Esophagus muscularis mucosa (tissue), 3 donors: ENCODE measurements around the gene TIMP4.

Experiments
- POLR2A ChIP-seq: fragments of 450-650 bp; IDR thresholded peaks from one replicate; pipeline ENCODE4 v1.6.1; 2017; ENCODE audit warnings: antibody characterized with exemption, moderate library complexity, mild to moderate bottlenecking, low read depth
- TF ChIP-seq, protein P1 (sequence below), 3 experiments: fragments of 200-600 bp in 2 of 3; fragments of 450-650 bp in 1 of 3; sonication (generic) in 2 of 3; IDR thresholded peaks; one replicate each; pipeline ENCODE4 v1.5.1; 2017 to 2019; ENCODE audit warnings: antibody characterized with exemption in 3 of 3, mild to moderate bottlenecking in 2 of 3, moderate library complexity in 1 of 3

DNA sequence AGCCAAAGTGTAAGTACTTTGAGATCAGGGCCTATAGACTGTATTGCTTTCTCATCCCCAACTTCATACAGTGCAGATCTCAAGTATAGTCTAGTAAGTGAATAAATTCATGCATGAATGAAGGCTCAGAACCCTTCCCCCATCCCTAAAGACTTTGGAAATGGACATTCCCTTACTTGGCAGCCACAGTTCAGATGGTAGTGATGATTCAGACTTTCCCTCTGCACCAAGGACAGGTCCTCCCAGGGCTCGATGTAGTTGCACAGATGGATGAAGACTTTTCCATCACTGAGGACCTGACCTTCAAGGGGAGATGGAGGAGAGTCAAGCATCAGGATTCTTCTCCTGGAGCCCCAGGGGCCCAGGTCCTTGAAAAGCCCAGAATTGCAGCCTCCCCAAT is 4.6 kb downstream of the TIMP4 start:
- TF ChIP-seq, protein P1, sequence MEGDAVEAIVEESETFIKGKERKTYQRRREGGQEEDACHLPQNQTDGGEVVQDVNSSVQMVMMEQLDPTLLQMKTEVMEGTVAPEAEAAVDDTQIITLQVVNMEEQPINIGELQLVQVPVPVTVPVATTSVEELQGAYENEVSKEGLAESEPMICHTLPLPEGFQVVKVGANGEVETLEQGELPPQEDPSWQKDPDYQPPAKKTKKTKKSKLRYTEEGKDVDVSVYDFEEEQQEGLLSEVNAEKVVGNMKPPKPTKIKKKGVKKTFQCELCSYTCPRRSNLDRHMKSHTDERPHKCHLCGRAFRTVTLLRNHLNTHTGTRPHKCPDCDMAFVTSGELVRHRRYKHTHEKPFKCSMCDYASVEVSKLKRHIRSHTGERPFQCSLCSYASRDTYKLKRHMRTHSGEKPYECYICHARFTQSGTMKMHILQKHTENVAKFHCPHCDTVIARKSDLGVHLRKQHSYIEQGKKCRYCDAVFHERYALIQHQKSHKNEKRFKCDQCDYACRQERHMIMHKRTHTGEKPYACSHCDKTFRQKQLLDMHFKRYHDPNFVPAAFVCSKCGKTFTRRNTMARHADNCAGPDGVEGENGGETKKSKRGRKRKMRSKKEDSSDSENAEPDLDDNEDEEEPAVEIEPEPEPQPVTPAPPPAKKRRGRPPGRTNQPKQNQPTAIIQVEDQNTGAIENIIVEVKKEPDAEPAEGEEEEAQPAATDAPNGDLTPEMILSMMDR (IDR thresholded peaks at IDR 0.05), result no peak
- no peak for TF ChIP-seq POLR2A
